Sciatic nerve (tissue), 2 donors: Measurements from ENCODE around the gene FAM13B. TPM values are rescaled to one million over a fixed set of nuclear protein-coding genes. Genes with fewer than 3 reads are reported as not detected.
"Not testable (repeated sequence)": the region's sequence is repeated elsewhere in the genome, so short reads cannot be mapped to it uniquely, and the experiment has no call there.

Source experiments
- ATAC-seq: fragments of 200-7000 bp; cut with Tn5 transposase; one replicate; pipeline ENCODE4 v1.9.1; 2020; ENCODE audit warnings: mild to moderate bottlenecking, moderate library complexity
- DNase-seq: peaks from one replicate; pipeline ENCODE4 v3.0.0-alpha.2; 2020; ENCODE audit warnings: low spot score
- intact Hi-C: fragments of 100-400 bp; cut with DNase I; formaldehyde crosslinking; loops from one replicate; pipeline ENCODE4 v1.14.2; 2022
- total RNA-seq: library from RNA; stranded (reverse); fragmentation: NEBNext Ultra II Directional; extraction: Animal tissue kit (Norgen Biotek cat#: 25700); gene quantifications from one replicate; pipeline ENCODE4 v1.2.1, GENCODE V29; 2021
- donor health status: DM: no; HTN: no; CAD: no.
- donor health status: DM: no; HTN: no; CAD: no.

Gene FAM13B
- total RNA-seq, 1 donor from 2014 or later, result 82.4 TPM

- no peak for DNase-seq
- intact Hi-C loops, result no loop called here
- no peak for ATAC-seq
Observed at GRCh38 chr5:138037271-138037670, 4.4 kb upstream of the FAM13B start.

- intact Hi-C loops, result no loop called here
- ATAC-seq (peak; percentile 58), DNase-seq (no peak)
Observed at GRCh38 chr5:138035605-138036537, 3.0 kb upstream of the FAM13B start.

GRCh38 chr5:138033907-138034306, 1.0 kb upstream of the FAM13B start:
- intact Hi-C loops, result no loop called here
- ATAC-seq, result no peak

GRCh38 chr5:138033386-138033808, 518 bp upstream of the FAM13B start:
- intact Hi-C loops, result no loop called here
- DNase-seq (no peak), ATAC-seq (peak; percentile 16)

More at GRCh38 chr5:138033907-138034306, 1.0 kb upstream of the FAM13B start:
- DNase-seq, result no peak

- peak; percentile 59 for ATAC-seq
- intact Hi-C loops, result no loop called here
- peak; percentile 80 for DNase-seq
Observed at GRCh38 chr5:138032028-138032571, 779 bp downstream of the FAM13B start.

- intact Hi-C loops, result no loop called here
- DNase-seq (no peak), ATAC-seq (no peak)
Observed at GRCh38 chr5:138029944-138030343, 2.9 kb downstream of the FAM13B start.

GRCh38 chr5:138029501-138029900, 3.4 kb downstream of the FAM13B start:
- intact Hi-C loops, result no loop called here
- DNase-seq (no peak), ATAC-seq (no peak)

- ATAC-seq, result no peak
- intact Hi-C loops, result no loop called here
- DNase-seq, result no peak
Observed at GRCh38 chr5:138028971-138029365, 3.9 kb downstream of the FAM13B start.

- intact Hi-C loops, DNase-seq, ATAC-seq: not testable (repeated sequence)
Observed at GRCh38 chr5:138028262-138028970, 4.5 kb downstream of the FAM13B start.

GRCh38 chr5:138026793-138027192, 6.1 kb downstream of the FAM13B start:
- intact Hi-C loops, ATAC-seq, DNase-seq: not testable (repeated sequence)

- ATAC-seq (no peak), DNase-seq (no peak)
- intact Hi-C loops, result no loop called here
Observed at GRCh38 chr5:138025285-138025684, 7.6 kb downstream of the FAM13B start.

- ATAC-seq, result no peak
Observed at GRCh38 chr5:138024117-138024516, 8.8 kb downstream of the FAM13B start.

GRCh38 chr5:138022912-138023311, 10.0 kb downstream of the FAM13B start:
- DNase-seq (no peak), ATAC-seq (no peak)
- intact Hi-C loops, result no loop called here

More at GRCh38 chr5:138024117-138024516, 8.8 kb downstream of the FAM13B start:
- DNase-seq, result no peak
- intact Hi-C loops, result no loop called here

GRCh38 chr5:138021771-138022170, 11.1 kb downstream of the FAM13B start:
- no peak for ATAC-seq
- intact Hi-C loops, result no loop called here
- no peak for DNase-seq

GRCh38 chr5:138018849-138019248, 14.0 kb downstream of the FAM13B start:
- ATAC-seq (no peak), DNase-seq (no peak)

GRCh38 chr5:138015916-138016315, 17.0 kb downstream of the FAM13B start:
- no peak for DNase-seq
- ATAC-seq, result no peak
- intact Hi-C loops, result no loop called here

More at GRCh38 chr5:138018849-138019248, 14.0 kb downstream of the FAM13B start:
- intact Hi-C loops, result no loop called here

- no peak for DNase-seq
Observed at GRCh38 chr5:138011991-138012390, 20.9 kb downstream of the FAM13B start.

GRCh38 chr5:138000102-138000723, 32.7 kb downstream of the FAM13B start:
- intact Hi-C loops, result no loop called here
- ATAC-seq, result no peak
- no peak for DNase-seq

More at GRCh38 chr5:138011991-138012390, 20.9 kb downstream of the FAM13B start:
- no peak for ATAC-seq
- intact Hi-C loops, result no loop called here

GRCh38 chr5:137997726-137998213, 35.1 kb downstream of the FAM13B start:
- DNase-seq, result no peak
- intact Hi-C loops, result no loop called here
- no peak for ATAC-seq
